Measurements from ENCODE around the gene TLX2. TPM values are rescaled to one million over a fixed set of nuclear protein-coding genes. Genes with fewer than 3 reads are reported as not detected.
A peak's percentile ranks its signal among the peaks of the same experiment; 100 is the strongest.

The TLX2 gene
- total and polyA plus RNA-seq, 2 of the 13 experiments (the other 11 are each of a cell fraction or from before 2014, with no cell fraction given), result 0.05 to 0.20 TPM

DNA sequence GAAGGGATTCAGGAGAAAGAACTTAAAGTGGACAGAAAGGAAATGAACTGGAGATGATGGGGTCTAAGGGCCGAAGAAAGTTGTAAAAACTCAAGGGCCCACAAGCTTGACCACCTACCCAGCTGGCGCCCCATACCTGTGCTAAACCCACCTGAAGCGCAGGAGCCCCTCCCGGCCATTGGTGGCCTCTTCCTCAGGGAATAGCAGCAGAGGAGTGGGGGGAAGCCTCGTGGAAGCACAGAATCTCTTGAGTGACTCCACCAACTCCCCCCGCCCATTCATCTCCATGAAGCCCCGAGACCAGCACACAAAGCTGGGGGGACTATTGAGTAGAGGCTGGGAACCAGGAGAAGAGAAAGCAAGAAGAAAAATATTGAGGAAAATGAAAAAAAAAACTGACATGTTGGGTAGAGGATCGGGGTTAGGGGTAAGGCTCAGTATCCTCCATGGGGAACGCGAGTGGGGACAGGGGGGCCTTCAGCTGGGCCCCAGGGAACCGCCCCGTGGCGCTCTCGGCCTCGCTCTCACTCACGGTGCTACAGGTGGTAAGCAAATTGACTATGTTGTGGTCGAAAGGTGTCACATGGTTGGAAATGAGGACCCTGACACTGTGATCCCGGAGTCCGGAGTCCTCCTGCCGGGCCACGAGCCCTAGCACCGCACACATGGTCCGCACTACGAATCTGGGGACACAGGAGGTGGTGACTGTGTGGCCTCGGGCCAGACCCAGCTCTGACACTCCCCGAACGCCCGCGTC lies 14.5 kb downstream of the TLX2 start (continued):
- TF ChIP-seq MTF2 (CRISPR knock-in tag; IDR thresholded peaks at IDR 0.05; ENCODE audit: borderline replicate concordance) (no peak), MBD4 (IDR thresholded peaks at IDR 0.05; ENCODE audit: borderline replicate concordance, low read length) (no peak), MIER3 (CRISPR knock-in tag; IDR thresholded peaks at IDR 0.05; ENCODE audit: borderline replicate concordance) (no peak), NCOA2 (CRISPR knock-in tag; IDR thresholded peaks at IDR 0.05) (no peak), NAIF1 (CRISPR knock-in tag; IDR thresholded peaks at IDR 0.05; ENCODE audit: borderline replicate concordance) (no peak), ZNF20 (CRISPR knock-in tag; IDR thresholded peaks at IDR 0.05) (no peak), MATR3 (CRISPR knock-in tag; IDR thresholded peaks at IDR 0.05) (no peak), THAP11 (CRISPR knock-in tag; IDR thresholded peaks at IDR 0.05) (no peak), BHLHE40 (IDR thresholded peaks at IDR 0.05; ENCODE audit: low read length) (no peak), HHEX (CRISPR knock-in tag; IDR thresholded peaks at IDR 0.05) (no peak), ZSCAN30 (CRISPR knock-in tag; IDR thresholded peaks at IDR 0.05) (no peak), ATF7-NPFF (CRISPR knock-in tag; IDR thresholded peaks at IDR 0.05; ENCODE audit: low read depth) (0 out of 2 replicates have a peak, but pooled peaks have one; percentile 34), ZNF792 (CRISPR knock-in tag; IDR thresholded peaks at IDR 0.05) (0 out of 2 replicates have a peak, but pooled peaks have one; percentile 0), HNRNPUL1 (IDR thresholded peaks at IDR 0.05; ENCODE audit: low read depth, low read length) (no peak), KDM5B (CRISPR knock-in tag; IDR thresholded peaks at IDR 0.05; ENCODE audit: borderline replicate concordance) (no peak), JDP2 (CRISPR knock-in tag; IDR thresholded peaks at IDR 0.05; ENCODE audit: borderline replicate concordance) (no peak), ZNF747 (CRISPR knock-in tag; IDR thresholded peaks at IDR 0.05; ENCODE audit: borderline replicate concordance) (no peak), MAZ (IDR thresholded peaks at IDR 0.05; ENCODE audit: borderline replicate concordance, low read depth, low read length) (no peak), MAZ (CRISPR knock-in tag; IDR thresholded peaks at IDR 0.05; ENCODE audit: low read depth) (no peak), ZFAT (CRISPR knock-in tag; conservative IDR thresholded peaks at IDR 0.05) (no peak)
- TF ChIP-seq, protein P1, sequence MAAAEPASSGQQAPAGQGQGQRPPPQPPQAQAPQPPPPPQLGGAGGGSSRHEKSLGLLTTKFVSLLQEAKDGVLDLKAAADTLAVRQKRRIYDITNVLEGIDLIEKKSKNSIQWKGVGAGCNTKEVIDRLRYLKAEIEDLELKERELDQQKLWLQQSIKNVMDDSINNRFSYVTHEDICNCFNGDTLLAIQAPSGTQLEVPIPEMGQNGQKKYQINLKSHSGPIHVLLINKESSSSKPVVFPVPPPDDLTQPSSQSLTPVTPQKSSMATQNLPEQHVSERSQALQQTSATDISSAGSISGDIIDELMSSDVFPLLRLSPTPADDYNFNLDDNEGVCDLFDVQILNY (CRISPR knock-in tag; conservative IDR thresholded peaks at IDR 0.05), result no peak
- TF ChIP-seq, protein P2, sequence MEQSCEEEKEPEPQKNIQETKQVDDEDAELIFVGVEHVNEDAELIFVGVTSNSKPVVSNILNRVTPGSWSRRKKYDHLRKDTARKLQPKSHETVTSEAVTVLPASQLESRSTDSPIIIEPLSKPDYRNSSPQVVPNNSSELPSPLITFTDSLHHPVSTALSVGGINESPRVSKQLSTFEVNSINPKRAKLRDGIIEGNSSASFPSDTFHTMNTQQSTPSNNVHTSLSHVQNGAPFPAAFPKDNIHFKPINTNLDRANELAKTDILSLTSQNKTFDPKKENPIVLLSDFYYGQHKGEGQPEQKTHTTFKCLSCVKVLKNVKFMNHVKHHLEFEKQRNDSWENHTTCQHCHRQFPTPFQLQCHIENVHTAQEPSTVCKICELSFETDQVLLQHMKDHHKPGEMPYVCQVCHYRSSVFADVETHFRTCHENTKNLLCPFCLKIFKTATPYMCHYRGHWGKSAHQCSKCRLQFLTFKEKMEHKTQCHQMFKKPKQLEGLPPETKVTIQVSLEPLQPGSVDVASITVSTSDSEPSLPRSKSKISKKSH (CRISPR knock-in tag; IDR thresholded peaks at IDR 0.05; ENCODE audit: borderline replicate concordance), result peak; percentile 79; the same call in 1 of the 2 replicates
- TF ChIP-seq, protein P3, sequence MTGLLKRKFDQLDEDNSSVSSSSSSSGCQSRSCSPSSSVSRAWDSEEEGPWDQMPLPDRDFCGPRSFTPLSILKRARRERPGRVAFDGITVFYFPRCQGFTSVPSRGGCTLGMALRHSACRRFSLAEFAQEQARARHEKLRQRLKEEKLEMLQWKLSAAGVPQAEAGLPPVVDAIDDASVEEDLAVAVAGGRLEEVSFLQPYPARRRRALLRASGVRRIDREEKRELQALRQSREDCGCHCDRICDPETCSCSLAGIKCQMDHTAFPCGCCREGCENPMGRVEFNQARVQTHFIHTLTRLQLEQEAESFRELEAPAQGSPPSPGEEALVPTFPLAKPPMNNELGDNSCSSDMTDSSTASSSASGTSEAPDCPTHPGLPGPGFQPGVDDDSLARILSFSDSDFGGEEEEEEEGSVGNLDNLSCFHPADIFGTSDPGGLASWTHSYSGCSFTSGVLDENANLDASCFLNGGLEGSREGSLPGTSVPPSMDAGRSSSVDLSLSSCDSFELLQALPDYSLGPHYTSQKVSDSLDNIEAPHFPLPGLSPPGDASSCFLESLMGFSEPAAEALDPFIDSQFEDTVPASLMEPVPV (CRISPR knock-in tag; IDR thresholded peaks at IDR 0.05), result 0 out of 2 replicates have a peak, but pooled peaks have one; percentile 64
- TF ChIP-seq, protein P4, sequence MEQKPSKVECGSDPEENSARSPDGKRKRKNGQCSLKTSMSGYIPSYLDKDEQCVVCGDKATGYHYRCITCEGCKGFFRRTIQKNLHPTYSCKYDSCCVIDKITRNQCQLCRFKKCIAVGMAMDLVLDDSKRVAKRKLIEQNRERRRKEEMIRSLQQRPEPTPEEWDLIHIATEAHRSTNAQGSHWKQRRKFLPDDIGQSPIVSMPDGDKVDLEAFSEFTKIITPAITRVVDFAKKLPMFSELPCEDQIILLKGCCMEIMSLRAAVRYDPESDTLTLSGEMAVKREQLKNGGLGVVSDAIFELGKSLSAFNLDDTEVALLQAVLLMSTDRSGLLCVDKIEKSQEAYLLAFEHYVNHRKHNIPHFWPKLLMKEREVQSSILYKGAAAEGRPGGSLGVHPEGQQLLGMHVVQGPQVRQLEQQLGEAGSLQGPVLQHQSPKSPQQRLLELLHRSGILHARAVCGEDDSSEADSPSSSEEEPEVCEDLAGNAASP (CRISPR knock-in tag; IDR thresholded peaks at IDR 0.05; ENCODE audit: borderline replicate concordance), result no peak
- TF ChIP-seq, protein P5, sequence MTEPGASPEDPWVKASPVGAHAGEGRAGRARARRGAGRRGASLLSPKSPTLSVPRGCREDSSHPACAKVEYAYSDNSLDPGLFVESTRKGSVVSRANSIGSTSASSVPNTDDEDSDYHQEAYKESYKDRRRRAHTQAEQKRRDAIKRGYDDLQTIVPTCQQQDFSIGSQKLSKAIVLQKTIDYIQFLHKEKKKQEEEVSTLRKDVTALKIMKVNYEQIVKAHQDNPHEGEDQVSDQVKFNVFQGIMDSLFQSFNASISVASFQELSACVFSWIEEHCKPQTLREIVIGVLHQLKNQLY (CRISPR knock-in tag; IDR thresholded peaks at IDR 0.05), result no peak

Measured in HepG2 (cell line).